ENCODE results near the gene GNB4. TPM values are rescaled to one million over a fixed set of nuclear protein-coding genes. Genes with fewer than 3 reads are reported as not detected.

The GNB4 gene
- polyA plus RNA-seq, 1 donor from 2014 or later = 42.8 TPM

DNA sequence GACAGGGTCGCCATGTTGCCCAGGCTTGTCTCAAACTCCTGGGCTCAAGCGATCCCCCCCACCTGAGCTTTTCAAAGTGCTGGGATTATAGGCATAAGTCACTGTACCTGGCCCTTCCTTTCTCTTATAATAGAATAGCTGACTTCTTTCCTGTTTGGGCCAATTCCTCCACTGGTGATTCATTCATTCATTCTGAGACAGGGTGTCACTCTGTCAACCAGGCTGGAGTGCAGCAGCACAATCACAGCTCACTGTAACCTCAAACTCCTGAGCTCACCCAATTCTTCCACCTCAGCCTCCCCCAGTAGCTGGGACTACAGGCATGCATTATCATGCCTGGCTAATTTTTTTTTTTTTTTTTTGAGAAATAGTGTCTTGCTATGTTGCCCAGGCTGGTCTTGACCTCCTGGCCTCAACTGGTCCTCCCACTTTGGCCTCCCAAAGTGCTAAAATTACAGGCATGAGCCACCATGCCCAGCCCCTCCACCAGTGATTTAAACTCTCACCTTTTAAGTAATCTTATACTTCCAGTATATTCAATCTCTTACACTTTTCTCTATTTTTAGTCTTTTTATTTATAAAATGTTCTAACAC lies 20.9 kb downstream of the GNB4 start:
- H3K9me3 ChIP-seq (ENCODE audit: low read length) = no peaks in the 10 kb centered on the region
- no peaks in the 10 kb centered on the region for H3K36me3 ChIP-seq (ENCODE audit: insufficient read depth, low read length)
- H3K4me3 ChIP-seq (ENCODE audit: low read length) = no peak overlapping the region
- no peaks in the 10 kb centered on the region for H3K9me2 ChIP-seq (ENCODE audit: insufficient read depth, low read length)
- H3F3A ChIP-seq (ENCODE audit: insufficient read depth, low read length, poor library complexity, severe bottlenecking) = no peaks in the 10 kb centered on the region
- no peaks in the 10 kb centered on the region for H4K20me1 ChIP-seq (ENCODE audit: insufficient read depth)
- no peak overlapping the region for H3K27ac ChIP-seq (ENCODE audit: low read length)
- H3K27me3 ChIP-seq (ENCODE audit: insufficient read depth, low read depth, low read length) = no peaks in the 10 kb centered on the region
- no peak overlapping the region for H2AFZ ChIP-seq (ENCODE audit: low read depth, low read length)
- no peaks in the 10 kb centered on the region for H3K79me2 ChIP-seq (replicated peaks; ENCODE audit: insufficient read depth, low read length)
- H3K4me2 ChIP-seq (ENCODE audit: low read length) = no peak overlapping the region
- TF ChIP-seq EZH2 (IDR thresholded peaks at IDR 0.05; ENCODE audit: borderline replicate concordance, insufficient read depth, low read length, poor library complexity, severe bottlenecking) (no peak), POLR2AphosphoS5 (IDR thresholded peaks at IDR 0.05) (no peak), TAF1 (IDR thresholded peaks at IDR 0.05; ENCODE audit: low read depth) (no peak), RAD21 (conservative IDR thresholded peaks at IDR 0.05) (no peak), EP300 (conservative IDR thresholded peaks at IDR 0.05; ENCODE audit: poor library complexity, severe bottlenecking) (no peak), MXI1 (conservative IDR thresholded peaks at IDR 0.05; ENCODE audit: poor library complexity, severe bottlenecking) (no peak), SMC3 (conservative IDR thresholded peaks at IDR 0.05; ENCODE audit: poor library complexity) (no peak)
- TF ChIP-seq, protein P1, sequence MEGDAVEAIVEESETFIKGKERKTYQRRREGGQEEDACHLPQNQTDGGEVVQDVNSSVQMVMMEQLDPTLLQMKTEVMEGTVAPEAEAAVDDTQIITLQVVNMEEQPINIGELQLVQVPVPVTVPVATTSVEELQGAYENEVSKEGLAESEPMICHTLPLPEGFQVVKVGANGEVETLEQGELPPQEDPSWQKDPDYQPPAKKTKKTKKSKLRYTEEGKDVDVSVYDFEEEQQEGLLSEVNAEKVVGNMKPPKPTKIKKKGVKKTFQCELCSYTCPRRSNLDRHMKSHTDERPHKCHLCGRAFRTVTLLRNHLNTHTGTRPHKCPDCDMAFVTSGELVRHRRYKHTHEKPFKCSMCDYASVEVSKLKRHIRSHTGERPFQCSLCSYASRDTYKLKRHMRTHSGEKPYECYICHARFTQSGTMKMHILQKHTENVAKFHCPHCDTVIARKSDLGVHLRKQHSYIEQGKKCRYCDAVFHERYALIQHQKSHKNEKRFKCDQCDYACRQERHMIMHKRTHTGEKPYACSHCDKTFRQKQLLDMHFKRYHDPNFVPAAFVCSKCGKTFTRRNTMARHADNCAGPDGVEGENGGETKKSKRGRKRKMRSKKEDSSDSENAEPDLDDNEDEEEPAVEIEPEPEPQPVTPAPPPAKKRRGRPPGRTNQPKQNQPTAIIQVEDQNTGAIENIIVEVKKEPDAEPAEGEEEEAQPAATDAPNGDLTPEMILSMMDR (IDR thresholded peaks at IDR 0.05; ENCODE audit: poor library complexity, severe bottlenecking) = no peak
- TF ChIP-seq, protein P2, sequence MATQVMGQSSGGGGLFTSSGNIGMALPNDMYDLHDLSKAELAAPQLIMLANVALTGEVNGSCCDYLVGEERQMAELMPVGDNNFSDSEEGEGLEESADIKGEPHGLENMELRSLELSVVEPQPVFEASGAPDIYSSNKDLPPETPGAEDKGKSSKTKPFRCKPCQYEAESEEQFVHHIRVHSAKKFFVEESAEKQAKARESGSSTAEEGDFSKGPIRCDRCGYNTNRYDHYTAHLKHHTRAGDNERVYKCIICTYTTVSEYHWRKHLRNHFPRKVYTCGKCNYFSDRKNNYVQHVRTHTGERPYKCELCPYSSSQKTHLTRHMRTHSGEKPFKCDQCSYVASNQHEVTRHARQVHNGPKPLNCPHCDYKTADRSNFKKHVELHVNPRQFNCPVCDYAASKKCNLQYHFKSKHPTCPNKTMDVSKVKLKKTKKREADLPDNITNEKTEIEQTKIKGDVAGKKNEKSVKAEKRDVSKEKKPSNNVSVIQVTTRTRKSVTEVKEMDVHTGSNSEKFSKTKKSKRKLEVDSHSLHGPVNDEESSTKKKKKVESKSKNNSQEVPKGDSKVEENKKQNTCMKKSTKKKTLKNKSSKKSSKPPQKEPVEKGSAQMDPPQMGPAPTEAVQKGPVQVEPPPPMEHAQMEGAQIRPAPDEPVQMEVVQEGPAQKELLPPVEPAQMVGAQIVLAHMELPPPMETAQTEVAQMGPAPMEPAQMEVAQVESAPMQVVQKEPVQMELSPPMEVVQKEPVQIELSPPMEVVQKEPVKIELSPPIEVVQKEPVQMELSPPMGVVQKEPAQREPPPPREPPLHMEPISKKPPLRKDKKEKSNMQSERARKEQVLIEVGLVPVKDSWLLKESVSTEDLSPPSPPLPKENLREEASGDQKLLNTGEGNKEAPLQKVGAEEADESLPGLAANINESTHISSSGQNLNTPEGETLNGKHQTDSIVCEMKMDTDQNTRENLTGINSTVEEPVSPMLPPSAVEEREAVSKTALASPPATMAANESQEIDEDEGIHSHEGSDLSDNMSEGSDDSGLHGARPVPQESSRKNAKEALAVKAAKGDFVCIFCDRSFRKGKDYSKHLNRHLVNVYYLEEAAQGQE (IDR thresholded peaks at IDR 0.05; ENCODE audit: borderline replicate concordance) = no peak
- no peak overlapping the region for H3K9ac ChIP-seq (ENCODE audit: low read length)

DNA sequence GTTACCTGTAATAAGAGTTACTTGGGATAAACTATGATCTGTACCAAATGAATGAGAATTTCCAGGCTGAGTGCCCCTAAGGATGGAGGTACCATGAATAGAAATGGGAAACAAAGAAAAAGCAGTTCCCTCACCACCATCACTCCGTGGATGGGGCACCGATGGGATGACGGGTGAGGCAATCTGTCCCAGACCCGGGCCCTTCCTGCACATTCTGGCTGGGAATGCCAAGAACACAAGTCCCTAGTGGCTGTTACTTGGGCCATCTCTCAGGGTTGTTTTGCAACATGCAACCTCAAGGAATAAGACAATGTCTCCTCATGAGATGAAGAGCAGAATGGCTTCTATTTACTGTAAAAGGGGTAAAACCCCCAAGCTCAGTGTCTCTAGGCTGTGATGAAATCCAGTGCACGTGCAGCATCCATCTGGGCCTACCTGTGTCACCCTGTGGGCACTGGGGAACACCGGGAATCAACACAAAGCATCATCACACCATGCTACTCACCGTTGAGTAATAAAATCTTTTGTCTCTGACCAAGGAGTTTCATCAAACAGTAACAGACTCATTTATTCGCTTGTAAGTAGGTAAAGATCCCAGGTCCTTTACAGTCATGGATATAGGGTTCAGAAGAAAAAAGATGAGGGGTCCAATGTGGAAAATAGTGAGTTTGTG lies 22.3 kb downstream of the GNB4 start:
- no peak overlapping the region for H3K4me2 ChIP-seq (ENCODE audit: low read length)
- H3K27me3 ChIP-seq (ENCODE audit: insufficient read depth, low read depth, low read length) = no peaks in the 10 kb centered on the region
- H3K9me3 ChIP-seq (ENCODE audit: low read length) = no peaks in the 10 kb centered on the region
- TF ChIP-seq EZH2 (IDR thresholded peaks at IDR 0.05; ENCODE audit: borderline replicate concordance, insufficient read depth, low read length, poor library complexity, severe bottlenecking) = no peak
- H2AFZ ChIP-seq (ENCODE audit: low read depth, low read length) = no peak overlapping the region
- H3K9ac ChIP-seq (ENCODE audit: low read length) = no peak overlapping the region
- no peak overlapping the region for H3K4me3 ChIP-seq (ENCODE audit: low read length)
- H3K9me2 ChIP-seq (ENCODE audit: insufficient read depth, low read length) = no peaks in the 10 kb centered on the region
- no peaks in the 10 kb centered on the region for H3K79me2 ChIP-seq (replicated peaks; ENCODE audit: insufficient read depth, low read length)
- no peaks in the 10 kb centered on the region for H3F3A ChIP-seq (ENCODE audit: insufficient read depth, low read length, poor library complexity, severe bottlenecking)
- H3K36me3 ChIP-seq (ENCODE audit: insufficient read depth, low read length) = no peaks in the 10 kb centered on the region
- H4K20me1 ChIP-seq (ENCODE audit: insufficient read depth) = no peaks in the 10 kb centered on the region
- H3K27ac ChIP-seq (ENCODE audit: low read length) = no peak overlapping the region
